Esophagus squamous epithelium (tissue), 4 donors: Measurements from ENCODE around the gene WDR31.

Source experiments
- CTCF ChIP-seq, 6 experiments: fragments of 450-650 bp in 4 of 6; fragments of 200-600 bp in 2 of 6; sonication (generic) in 2 of 6; IDR thresholded peaks; one replicate each; pipeline ENCODE4 v1.5.1; 2016 to 2019; ENCODE audit warnings: antibody characterized with exemption in 6 of 6, mild to moderate bottlenecking in 4 of 6, moderate library complexity in 4 of 6
- POLR2A ChIP-seq, 4 donors: fragments of 450-650 bp; IDR thresholded peaks; one replicate each; pipeline ENCODE4 v1.6.1; 2017; ENCODE audit warnings: antibody characterized with exemption in 4 of 4, mild to moderate bottlenecking in 4 of 4, moderate library complexity in 3 of 4

- TF ChIP-seq CTCF (IDR thresholded peaks at IDR 0.05) (no peak), POLR2A (IDR thresholded peaks at IDR 0.05) (no peak)
Measured at GRCh38 chr9:113341712-113342410, 1.8 kb upstream of the WDR31 start.
